CD4-positive, alpha-beta T cell treated with Interleukin-15 for 1 hour (primary cell): ENCODE measurements around the gene RETN.

Source experiments
- DNase-seq: peaks from one replicate; pipeline ENCODE4 v3.0.0-alpha.2; 2020

RETN gene, protein sequence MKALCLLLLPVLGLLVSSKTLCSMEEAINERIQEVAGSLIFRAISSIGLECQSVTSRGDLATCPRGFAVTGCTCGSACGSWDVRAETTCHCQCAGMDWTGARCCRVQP

DNA sequence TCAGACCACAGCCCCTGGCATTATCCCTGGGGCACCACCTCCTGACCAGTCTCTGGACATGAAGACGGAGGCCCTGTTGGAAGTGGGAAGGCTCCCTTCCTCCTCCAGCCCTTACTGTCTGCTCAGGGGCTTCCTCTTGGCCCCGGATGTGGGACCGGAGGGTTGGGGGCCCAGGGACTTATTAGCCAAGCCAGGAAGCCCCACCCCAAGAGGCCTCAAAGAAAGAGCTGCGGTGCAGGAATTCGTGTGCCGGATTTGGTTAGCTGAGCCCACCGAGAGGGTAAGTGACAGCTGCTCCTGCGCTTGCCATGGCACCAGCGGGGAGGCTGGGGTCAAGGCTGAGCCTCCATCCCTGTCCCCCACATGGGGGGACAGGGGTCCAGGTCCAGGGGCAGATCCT lies at the start of gene RETN:
RETN (plus strand) TSS at position 208 of the 400 bp plus-strand sequence. CDS start 278 bp downstream, outside the sequence.
- DNase-seq, result no peak

DNA sequence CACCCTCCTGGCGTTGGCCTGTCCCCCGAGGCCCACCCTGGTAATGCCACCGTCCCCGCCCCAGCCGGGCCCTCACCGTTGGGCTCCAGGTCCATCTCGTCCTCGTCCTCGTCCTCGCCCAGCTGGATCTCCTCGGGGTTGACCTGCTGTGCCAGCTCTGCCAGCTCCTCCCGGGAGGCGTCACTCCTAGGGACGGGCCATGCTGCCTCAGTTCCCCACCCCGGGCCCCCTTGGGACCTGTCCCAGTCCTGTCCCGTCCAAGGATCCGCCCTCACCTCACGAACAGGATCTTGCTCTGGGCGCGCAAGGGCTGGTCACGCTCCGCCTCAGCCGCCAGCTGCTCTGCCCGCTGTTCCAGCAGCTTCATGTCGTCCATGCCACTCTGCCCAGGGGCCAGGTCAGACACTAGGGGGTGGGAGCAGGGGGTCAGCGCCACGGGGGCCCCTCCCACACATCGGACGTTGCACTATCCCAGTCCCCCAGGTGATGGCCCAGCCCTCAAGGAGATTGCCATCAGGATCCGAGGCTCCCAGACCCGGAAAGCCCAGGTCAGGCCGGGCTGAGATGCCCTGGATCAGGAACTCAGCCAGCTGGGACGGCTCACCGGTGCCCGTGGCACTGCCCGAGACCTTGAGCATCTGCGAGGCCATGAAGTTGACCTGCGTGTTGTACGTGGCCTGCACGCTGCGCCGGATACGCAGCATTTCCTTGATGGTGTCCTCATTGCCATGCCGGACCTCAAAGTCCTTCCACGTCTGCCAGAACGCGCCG lies 49.0 kb upstream of the RETN start:
- no peak for DNase-seq

DNA sequence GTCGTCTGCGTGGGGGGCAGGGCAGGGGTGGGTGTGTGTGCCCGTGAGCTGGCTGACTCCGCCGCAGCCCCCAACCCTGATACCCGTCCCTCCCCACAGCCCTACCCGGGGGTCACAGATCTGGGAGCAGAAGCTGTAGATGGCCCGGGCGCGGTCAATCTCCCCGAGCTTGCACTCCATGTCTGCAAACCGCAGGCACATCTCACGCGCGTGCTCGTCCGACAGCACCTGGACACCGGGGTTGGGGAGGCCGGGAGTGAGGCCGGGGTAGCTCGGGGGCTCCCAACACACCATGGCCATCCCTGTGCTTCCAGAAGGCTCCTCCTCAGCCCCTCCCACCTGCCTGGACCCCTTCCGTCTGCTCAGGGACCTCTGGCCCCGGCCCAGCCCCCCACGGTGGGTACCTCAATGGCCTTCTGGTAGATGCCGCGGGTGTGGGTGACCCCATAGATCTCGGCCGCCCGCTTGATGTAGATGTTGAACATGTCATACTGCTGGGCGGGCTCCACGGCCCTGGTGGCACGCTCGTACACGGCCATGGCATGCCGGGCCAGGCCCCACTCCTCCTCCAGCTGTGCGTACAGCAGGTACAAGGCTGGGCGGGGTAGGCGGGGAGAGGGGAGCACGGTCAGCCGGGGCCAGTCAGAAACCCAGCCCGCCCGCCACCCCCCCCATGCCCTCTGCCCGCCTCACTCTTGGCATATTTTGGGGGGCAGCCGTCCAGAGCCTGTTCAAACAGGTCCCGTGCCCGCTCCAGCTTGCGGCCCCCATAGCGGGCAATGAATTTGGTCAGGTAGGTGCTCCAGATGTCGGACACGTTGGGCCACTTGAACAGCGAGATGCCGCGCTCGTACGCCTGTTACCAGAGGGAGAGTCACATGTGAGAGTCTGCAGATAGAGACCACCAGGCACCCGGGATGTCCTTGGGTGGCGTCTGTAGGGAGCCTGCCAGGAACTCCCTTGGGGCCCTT lies 48.1 kb upstream of the RETN start:
- no peak for DNase-seq

DNA sequence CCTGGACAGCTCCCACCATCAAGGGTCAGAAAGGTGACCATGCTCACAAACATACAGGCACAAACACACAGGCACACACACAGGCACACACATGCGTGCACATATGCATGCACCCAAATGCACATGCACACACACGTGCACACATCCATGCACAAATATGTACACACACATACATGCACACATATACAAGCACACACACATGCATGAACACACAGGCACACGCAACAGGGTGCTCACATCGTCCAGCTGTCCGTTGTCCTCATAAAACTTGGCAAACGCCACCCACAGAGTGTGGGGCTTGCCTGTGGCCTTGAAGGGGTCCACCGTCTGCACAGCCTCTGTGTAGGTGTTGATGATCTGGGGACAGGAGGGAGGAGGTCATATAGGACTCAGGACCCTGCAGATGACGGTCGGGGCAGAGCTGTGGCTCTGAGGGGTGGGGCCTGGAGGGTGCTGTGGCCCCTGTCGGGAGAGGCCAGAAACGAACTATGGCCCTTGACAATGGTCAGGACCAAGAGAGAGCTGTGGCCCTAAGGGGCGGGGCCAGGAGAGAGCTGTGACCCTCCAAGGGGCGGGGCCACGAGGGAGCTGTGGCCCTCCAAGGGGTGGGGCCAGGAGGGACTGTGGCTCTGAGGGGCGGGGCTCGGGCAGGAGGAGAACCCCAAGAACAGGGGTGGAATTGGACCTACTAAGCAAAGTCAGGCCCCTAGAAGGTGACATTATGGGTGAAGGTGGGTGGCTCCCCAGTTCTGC lies 45.7 kb upstream of the RETN start:
- no peak for DNase-seq

DNA sequence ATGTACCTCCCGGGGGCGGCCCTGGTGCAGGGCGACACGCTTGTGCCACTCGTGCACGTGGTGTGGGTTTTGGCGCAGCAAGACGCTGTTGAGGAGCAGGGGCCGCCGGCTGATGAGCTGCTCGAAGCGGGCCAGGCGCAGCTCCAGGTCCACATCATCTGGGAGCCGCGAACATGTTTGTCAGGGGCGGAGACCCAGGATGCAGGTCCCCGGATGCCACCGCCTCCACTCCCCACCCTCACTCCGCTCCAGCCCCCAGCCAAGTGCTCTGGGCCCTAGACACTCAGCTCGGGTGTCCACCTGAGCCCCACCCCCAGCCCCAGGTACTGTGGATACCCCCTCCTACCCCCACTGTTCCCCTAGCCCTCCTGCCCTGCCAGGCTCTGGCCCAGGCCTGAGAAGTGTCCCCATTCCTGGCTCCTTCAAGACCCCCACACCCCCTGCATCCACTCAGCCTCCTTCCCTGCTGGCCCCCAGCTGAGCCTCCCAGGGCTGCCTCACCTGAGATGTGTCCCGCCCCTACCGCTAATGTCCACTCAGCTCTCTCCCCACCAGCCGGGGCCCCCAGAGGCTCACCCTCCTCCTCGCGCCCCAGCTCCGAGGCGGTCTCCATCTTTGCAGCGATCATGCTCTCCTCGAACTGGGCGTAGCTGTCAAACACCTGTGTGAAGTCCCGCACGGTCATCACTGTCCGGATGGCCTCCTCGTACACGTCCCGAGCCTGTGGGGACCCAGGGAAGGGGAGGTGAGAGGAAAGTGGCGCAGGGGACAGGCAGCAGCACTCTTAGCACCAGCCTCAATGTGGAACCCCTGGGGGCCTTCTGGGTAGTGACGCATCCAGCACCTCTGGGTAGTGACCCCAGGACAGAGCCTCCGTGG lies 44.9 kb upstream of the RETN start:
- DNase-seq, result no peak

DNA sequence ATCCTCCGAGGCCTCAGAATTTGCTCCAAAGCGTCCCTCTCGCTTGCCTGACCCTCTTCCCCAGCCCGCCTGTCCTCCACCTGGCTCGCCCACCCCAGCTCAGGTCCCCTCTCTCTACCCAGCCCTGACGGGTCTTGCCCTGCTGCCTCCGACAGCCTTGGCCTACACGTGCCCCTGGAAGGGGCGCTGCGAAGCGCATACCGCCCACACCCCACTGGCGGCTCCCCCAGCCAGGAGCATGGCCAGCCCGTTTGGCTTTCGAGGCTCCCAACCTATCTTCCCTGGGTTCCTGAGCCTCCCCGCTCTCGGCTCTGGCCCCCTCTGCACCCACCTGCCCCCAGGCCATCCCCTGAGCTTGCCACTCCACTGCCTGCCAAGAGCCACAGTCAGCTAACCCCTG lies 44.0 kb upstream of the RETN start:
- DNase-seq, result no peak

DNA sequence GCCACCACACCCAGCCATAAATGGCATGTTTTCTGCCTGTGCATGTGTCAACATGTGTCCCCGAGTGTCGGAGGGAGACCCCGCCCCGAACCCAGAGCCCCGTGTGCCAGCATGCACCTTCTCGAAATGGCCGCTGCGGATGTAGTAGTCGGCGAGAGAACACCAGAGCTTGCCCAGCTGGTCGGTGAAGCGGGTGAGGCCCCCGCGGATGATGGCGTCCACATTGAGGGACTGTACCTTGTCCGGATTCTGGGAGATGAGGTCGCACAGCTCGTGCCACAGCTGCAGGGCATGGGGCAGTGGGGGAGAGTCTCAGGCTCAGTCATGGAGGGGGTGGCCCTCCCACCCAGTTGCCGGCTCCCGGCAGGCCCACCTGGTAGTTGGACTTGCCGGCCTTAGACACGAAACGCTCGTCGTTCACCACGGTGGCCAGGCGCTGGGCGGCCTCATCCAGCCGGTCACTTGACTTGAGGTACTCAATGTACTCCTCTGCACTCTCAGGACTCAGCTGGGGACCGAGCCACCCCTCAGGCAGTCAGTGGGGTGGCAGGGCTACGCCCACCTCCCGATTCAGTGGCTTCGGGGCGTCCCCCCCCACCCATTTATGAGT lies 43.0 kb upstream of the RETN start:
- no peak for DNase-seq

DNA sequence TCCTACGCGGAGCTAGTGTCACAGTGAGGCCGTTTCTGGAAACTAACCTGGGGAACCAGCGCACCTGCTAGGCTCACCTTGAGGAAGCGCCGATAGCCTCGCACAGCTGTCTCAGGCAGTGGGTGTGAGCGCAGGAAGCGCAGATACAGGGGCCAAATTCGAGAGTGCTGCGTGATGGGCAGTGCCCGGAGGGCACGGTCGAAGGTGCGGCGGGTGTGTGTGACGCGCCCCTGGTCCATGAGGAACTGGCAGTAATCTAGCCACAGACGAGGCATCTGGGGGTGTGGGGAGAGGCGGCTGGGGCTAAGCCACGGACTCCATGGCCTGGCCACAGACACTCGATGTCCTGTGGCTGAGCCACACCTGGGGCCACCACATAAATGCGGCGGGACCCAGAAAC lies 41.7 kb upstream of the RETN start:
- DNase-seq, result no peak

DNA sequence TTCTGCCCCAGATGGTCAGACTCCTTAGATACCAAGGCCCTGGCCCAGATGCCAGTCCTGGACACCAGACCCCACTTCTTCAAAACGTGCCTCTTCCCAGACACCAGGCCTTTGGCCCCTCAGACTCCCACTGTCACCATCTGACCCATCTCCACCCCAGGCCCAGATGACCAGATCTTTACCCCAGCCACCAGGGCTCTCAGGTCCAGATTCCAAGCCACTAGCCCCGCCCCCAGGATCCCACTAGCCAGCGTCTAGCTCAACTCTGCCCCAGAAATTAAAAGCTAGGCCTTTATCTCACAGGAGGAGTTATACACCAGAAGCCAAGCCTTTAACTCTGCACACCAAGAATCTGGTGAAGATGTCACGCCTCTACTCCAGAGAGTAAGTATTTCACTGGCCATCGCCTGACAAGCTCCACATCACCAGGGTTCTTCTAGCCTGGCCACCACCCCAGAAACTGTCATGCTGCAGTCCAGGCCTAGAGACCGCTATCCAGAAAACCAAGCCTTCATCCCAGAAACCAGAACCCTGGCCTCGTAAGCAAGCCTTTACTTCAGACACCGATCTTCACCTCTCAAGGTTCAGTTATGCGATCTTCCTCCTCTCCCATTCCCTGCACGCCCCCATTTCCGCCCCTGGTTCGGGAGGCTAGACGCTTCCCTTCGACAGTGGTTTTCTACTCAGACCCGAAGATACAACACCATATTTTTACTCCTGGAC lies 40.1 kb upstream of the RETN start:
- DNase-seq, result no peak

DNA sequence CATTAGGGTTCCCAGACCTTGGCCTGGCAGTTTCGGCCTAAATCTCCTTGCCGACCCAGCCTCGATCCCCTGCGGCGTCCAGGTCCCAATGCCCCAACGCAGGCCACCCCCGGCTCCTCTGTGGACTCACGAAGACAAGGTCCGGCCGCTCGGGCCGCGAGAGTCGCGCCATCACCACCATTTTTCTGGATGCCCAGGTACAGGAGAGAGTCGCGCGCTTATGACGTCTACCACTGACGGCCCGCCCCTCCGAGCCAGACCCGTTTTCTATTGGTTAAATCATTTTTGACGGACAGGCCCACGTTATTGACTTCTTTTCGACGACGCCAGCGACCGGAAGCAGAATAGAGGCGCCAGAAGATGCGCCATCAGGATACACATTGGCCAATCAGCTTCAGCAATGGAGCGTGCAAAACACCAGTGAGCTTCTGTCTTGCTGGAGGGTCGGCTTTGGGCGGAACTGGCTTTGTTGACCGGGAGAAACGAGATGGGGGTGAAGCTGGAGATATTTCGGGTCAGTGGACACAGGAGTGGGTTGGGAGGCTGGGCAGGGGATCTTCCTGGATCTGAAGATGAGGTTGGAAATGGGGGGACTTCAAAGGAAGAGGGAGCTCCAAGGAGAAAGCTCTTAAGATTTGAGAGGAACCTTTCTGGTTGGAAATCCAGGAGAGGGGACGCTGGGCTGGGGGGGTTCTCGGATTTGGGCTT lies 39.3 kb upstream of the RETN start, which contains the start of the genes PET100 and XAB2:
PET100 (plus strand) TSS at position 447 of the 708 bp plus-strand sequence; CDS start at position 488, 41 bp downstream.
XAB2 (minus strand) TSS at position 199 of the 708 bp plus-strand sequence; CDS start at position 181, 18 bp downstream.
- peak; percentile 98 for DNase-seq

DNA sequence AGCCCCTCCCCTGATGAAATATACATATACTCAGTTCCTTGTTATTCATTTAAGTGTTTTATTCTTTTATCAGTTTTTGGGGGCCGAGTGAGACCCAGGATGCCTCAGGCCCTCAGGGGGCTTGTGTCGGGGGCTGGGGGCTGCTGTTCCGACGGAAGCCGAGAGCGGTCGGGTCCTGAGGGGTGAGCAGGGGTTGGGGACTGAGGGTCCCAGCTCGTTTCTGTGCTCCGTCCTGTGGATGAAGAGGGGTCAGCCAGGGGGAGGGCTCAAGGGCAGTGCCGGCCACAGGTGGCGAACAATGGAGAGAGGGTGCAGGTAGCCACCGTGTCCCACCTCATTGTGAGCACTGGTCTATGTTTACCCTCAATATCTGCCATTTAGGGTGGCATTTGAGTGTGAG lies 37.3 kb upstream of the RETN start:
- no peak for DNase-seq

DNA sequence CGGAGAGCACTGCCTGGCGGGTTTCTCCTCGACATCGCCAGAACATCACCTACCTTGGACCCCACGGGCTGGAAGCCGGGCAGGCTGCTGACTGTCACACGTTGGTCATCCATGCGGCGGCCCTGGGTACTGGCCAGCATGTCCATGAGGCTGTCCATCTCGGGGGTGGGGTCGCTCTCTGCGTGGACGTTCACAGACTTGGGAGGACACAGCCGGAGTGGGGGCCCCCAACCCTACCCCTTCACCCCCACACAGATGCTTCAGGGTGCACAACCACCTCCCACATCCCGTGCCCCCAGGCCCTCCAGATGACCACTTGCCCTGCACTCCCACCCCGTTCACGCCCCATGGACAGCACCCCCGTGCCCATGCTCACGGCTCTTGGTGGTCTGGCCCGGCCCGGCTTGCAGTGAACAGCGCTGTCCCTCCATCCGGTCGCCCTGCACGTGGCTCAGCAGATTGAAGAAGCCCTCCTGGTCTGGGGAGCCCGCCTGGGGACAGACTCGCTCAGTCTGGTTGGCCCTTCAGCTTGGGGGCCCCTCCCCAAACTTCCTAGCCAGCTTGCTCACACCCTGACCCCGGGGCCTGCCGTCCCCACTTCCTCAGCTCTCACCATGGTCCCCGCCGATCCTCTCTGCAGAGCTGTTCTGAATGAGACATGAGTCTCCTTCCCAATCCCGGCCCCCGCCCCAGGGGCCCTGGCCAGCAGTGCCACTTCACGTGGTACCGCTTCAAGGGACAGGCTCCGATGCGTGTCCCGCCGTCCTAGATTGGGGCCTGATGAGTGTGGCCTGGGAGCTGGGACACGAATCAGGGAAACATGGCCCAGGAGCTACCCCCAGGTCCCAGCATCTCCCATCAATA lies 36.3 kb upstream of the RETN start:
- no peak for DNase-seq

DNA sequence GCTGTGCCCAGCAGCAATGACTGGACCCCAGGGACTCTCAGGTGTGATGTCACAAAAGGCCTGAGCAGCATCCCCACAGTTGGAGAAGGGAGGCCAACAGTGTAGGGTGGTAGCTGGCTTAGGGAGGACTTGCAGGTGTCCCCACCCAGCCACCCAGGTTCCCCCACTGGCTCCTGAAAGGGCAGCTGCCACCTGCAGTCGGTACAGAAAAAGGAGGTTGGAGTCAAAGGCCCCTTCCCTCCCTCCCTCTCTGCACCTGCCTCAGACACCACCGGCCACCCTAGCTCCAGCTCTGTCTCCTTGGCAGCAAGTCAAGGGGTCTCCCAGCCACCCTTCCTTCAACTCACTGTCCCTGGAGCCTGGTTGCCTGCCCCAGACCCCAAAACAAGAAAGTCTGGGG lies 35.2 kb upstream of the RETN start, which contains the start of gene PCP2:
PCP2 (minus strand) TSS at position 22 of the 400 bp plus-strand sequence. CDS start 262 bp downstream, outside the sequence.
- DNase-seq, result no peak

DNA sequence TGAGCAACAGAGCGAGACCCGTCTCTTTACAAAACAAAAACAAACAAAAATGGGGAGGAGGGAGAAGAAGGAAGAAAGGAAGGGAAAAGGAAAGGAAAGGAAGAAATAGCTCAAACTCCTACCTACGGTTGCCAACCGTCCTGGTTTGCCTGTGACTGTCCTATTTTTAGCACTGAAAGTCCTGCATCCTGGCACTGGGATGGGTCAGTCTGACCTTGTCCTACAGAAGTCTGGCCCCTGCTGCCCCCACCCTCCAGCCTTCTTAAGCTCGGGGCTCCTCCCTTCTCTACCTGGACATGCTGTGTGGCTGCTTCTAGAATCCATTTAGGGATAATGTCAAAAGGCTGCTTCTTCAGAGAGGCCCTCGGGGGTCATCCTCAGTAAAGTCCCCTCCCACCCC lies 33.2 kb upstream of the RETN start:
- no peak for DNase-seq

DNA sequence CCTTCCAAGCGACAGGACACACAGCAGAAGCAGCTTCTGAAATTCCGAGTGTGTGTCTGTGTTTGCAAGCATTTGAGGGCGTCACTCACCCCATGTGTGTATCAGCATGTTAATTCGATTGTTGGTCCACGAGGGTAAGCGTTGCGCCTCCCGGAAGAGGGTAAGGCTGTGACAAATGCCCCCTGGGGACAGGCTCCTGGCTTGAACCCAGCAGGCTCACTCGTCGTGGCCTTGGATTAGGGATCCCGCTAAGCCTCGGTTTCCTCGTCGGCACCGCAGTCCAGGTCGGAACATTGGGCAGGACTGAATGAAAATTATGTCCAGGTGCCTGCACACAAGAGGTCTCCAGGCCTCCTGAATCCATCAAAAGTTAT lies 32.5 kb upstream of the RETN start:
- DNase-seq, result no peak

DNA sequence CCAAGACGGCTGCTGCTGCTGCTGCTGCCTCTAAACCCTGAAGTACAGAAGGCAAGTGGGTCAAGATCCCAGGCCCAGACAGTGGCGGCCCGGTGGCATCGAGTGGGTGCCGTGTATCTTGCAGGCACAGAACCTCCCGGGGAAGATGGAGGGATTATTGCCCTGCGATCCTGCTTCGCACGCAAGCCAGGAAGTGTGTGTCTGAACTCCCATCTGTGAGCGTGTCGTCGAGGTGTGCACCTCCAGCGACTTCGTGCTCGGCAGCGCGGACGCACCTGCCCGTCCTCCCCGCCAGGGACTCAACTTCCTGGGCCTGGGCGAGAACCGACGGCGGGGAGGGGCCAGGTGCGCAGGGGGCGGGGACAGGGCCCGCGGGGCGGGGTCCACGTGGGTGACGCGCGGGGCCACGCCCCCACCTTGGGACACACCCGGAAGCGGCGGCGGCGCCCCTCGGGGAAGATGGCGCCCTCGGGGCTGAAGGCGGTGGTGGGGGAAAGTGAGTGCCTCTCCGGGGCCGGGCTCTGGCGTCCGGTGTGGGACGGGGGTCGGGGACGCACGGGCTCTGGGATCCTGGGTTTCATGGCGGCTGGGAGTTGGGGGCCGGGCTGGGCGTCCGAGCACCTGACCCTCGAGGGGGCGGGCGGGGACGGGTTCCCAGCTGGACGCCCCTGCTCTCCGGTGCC lies 32.0 kb upstream of the RETN start, which contains the start of gene STXBP2:
STXBP2 (plus strand) TSS at position 420 of the 683 bp plus-strand sequence; CDS start at position 460, 40 bp downstream.
- peak; percentile 92 for DNase-seq

DNA sequence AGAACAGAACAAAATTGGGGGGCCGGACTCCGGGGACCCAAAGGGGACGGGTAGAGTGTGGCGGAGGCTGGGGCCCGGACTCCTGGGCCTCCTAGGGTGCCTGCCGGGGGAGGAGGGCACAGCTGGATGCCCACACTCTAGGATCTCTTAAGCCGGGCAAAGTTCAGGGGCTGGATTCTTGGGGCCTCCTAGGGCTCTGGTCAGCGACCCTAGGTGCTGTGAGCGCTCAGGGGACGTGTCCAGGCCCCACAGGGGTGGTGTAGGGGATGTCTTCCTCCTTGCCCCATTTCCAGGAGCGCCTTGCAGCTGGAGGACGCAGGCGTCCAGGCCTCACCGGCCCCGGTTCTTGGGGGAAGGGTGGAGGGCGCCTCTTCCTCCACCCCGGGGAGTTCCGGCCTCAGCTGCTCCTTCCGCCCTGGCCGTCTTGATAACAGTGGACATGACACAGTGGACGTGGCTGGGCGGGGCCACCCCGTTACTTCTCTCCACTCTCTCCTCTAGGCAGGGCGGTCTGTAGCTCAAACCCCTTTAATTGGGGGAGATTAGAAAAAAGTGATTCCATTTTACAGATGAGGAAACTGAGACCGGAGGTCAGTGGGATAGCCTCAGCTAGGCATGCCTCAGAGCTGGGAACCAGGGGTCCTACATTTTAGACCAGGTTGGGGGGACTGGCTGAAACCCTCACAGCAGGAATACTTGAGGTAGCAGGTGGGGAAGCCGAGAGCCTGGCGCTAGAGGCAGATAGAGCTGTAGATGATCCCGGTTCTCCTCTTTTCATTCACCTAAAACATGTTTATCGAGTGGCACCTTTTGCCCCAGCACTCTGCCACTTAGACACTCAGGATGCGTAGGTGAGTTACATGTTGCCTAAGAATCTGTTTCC lies 31.2 kb upstream of the RETN start:
- DNase-seq, result peak; percentile 71
